Astrocyte (in vitro differentiated cells and primary cell): Measurements from ENCODE around the gene MTURN. TPM values are rescaled to one million over a fixed set of nuclear protein-coding genes. Genes with fewer than 3 reads are reported as not detected.

Experiments
- DNase-seq: peaks from one replicate; pipeline ENCODE4 v3.0.0-alpha.2; 2010; ENCODE audit warnings: low read depth
- FAIRE-seq: peaks from 2 replicates; lab custom pipeline; 2011; peaks lifted over from hg19 to GRCh38; lab: Jason Lieb, UNC
- H2AFZ ChIP-seq: 2 replicates; pipeline ENCODE4 v1.6.0; 2012; ENCODE audit warnings: low read depth, low read length, inconsistent platforms
- H3K27ac ChIP-seq: 2 replicates; pipeline ENCODE4 v1.5.1; 2011; ENCODE audit warnings: low read depth, low read length, inconsistent platforms
- H3K27me3 ChIP-seq: 2 replicates; pipeline ENCODE4 v1.6.0; 2011; ENCODE audit warnings: low read length, inconsistent platforms; ENCODE audit not compliant: insufficient read depth
- H3K36me3 ChIP-seq: 2 replicates; pipeline ENCODE4 v1.5.1; 2011; ENCODE audit warnings: low read length, inconsistent platforms; ENCODE audit not compliant: insufficient read depth
- H3K4me1 ChIP-seq: 2 replicates; pipeline ENCODE4 v1.5.1; 2011; ENCODE audit warnings: low read length, inconsistent platforms; ENCODE audit not compliant: insufficient read depth
- H3K4me2 ChIP-seq: 2 replicates; pipeline ENCODE4 v1.6.0; 2012; ENCODE audit warnings: low read length, inconsistent platforms
- H3K4me3 ChIP-seq: 2 replicates; pipeline ENCODE4 v1.5.1; 2011; ENCODE audit warnings: low read depth, mild to moderate bottlenecking, low read length, inconsistent platforms; ENCODE audit not compliant: insufficient read depth
- H3K79me2 ChIP-seq: 2 replicates; pipeline ENCODE4 v1.6.0; 2012; ENCODE audit warnings: mild to moderate bottlenecking, low read length, inconsistent platforms; ENCODE audit not compliant: insufficient read depth
- H3K9ac ChIP-seq: 2 replicates; pipeline ENCODE4 v1.6.0; 2012; ENCODE audit warnings: mild to moderate bottlenecking, low read length, inconsistent platforms
- H3K9me3 ChIP-seq: 2 replicates; pipeline ENCODE4 v1.5.1; 2012; ENCODE audit warnings: low read depth, mild to moderate bottlenecking, low read length, inconsistent platforms; ENCODE audit not compliant: insufficient read depth
- H4K20me1 ChIP-seq: 2 replicates; pipeline ENCODE4 v1.6.0; 2012; ENCODE audit warnings: low read length, inconsistent platforms; ENCODE audit not compliant: insufficient read depth
- H3K27ac Mint-ChIP-seq: one replicate; pipeline ENCODE4 v1.8.0; 2021; ENCODE audit warnings: mild to moderate bottlenecking, mixed read lengths; ENCODE audit not compliant: unreplicated experiment
- H3K27me3 Mint-ChIP-seq: one replicate; pipeline ENCODE4 v1.8.0; 2021; ENCODE audit warnings: low read depth, mixed read lengths; ENCODE audit not compliant: unreplicated experiment
- H3K36me3 Mint-ChIP-seq: one replicate; pipeline ENCODE4 v1.8.0; 2021; ENCODE audit warnings: low read depth, mixed read lengths; ENCODE audit not compliant: unreplicated experiment
- H3K4me1 Mint-ChIP-seq: one replicate; pipeline ENCODE4 v1.8.0; 2021; ENCODE audit warnings: low read depth, mixed read lengths; ENCODE audit not compliant: unreplicated experiment
- H3K4me3 Mint-ChIP-seq: one replicate; pipeline ENCODE4 v1.8.0; 2021; ENCODE audit warnings: mild to moderate bottlenecking, moderate library complexity, mixed read lengths; ENCODE audit not compliant: unreplicated experiment
- H3K9me3 Mint-ChIP-seq: one replicate; pipeline ENCODE4 v1.8.0; 2021; ENCODE audit warnings: mild to moderate bottlenecking, mixed read lengths; ENCODE audit not compliant: unreplicated experiment
- CTCF ChIP-seq: IDR thresholded peaks from 2 replicates; pipeline ENCODE4 v1.5.1; 2011; ENCODE audit warnings: low read depth, mild to moderate bottlenecking, inconsistent platforms, low read length, moderate library complexity; ENCODE audit not compliant: insufficient read depth
- EZH2 ChIP-seq: IDR thresholded peaks from 2 replicates; pipeline ENCODE4 v1.6.1; 2012; ENCODE audit warnings: mild to moderate bottlenecking, low read length, inconsistent platforms; ENCODE audit not compliant: insufficient read depth
- total RNA-seq: library from RNA; stranded (reverse); gene quantifications from 2 replicates; pipeline ENCODE4 v1.2.1, GENCODE V29; 2021

The MTURN gene
- total RNA-seq, 1 donor from 2014 or later = 9.3 TPM

GRCh38 chr7:30170476-30171205, 35.9 kb downstream of the MTURN start:
- Histone ChIP-seq H3K9me3 (no peaks in the 10 kb centered on the region), H2AFZ (no peak overlapping the region), H3K79me2 (no peaks in the 10 kb centered on the region), H3K4me3 (no peak overlapping the region), H3K9ac (no peak overlapping the region), H3K4me1 (peaks cover 20% of the 10 kb centered on the region), H3K4me2 (no peak overlapping the region), H3K27ac (no peak overlapping the region), H4K20me1 (no peaks in the 10 kb centered on the region), H3K27me3 (peaks cover 5% of the 10 kb centered on the region), H3K36me3 (no peaks in the 10 kb centered on the region)
- peaks cover 13% of the 10 kb centered on the region for H3K36me3 Mint-ChIP-seq
- H3K27ac Mint-ChIP-seq = peak overlapping the region; percentile 35
- DNase-seq (no peak), FAIRE-seq (no peak)
- peaks cover 54% of the 10 kb centered on the region for H3K4me1 Mint-ChIP-seq
- H3K27me3 Mint-ChIP-seq = peaks cover 6% of the 10 kb centered on the region
- TF ChIP-seq CTCF (no peak), EZH2 (no peak)
- no peaks in the 10 kb centered on the region for H3K9me3 Mint-ChIP-seq
- H3K4me3 Mint-ChIP-seq = no peak overlapping the region

- no peak overlapping the region for H3K4me3 Mint-ChIP-seq
- H3K79me2 ChIP-seq = no peaks in the 10 kb centered on the region
- no peak for TF ChIP-seq EZH2
- no peak for TF ChIP-seq CTCF
- FAIRE-seq (peak; percentile 17), DNase-seq (peak; percentile 23)
- no peaks in the 10 kb centered on the region for H3K36me3 ChIP-seq
- H3K4me3 ChIP-seq = no peak overlapping the region
- H3K9me3 ChIP-seq = no peaks in the 10 kb centered on the region
- H3K27ac Mint-ChIP-seq = no peak overlapping the region
- H4K20me1 ChIP-seq = no peaks in the 10 kb centered on the region
- peaks cover 20% of the 10 kb centered on the region for H3K4me1 ChIP-seq
- H3K27me3 Mint-ChIP-seq = peaks cover 5% of the 10 kb centered on the region
- H2AFZ ChIP-seq = no peak overlapping the region
- H3K36me3 Mint-ChIP-seq = peaks cover 12% of the 10 kb centered on the region
- H3K9ac ChIP-seq = no peak overlapping the region
- H3K9me3 Mint-ChIP-seq = no peaks in the 10 kb centered on the region
- H3K27me3 ChIP-seq = peaks cover 5% of the 10 kb centered on the region
- H3K27ac ChIP-seq = no peak overlapping the region
- no peak overlapping the region for H3K4me2 ChIP-seq
- H3K4me1 Mint-ChIP-seq = peaks cover 44% of the 10 kb centered on the region
Observed at GRCh38 chr7:30171766-30172447, 37.1 kb downstream of the MTURN start.
